ENCODE measurements around the gene SOCS3.

Gene SOCS3

GRCh38 chr17:78390241-78391050, 30.6 kb upstream of the SOCS3 start:
- DNase-seq = no peak

- DNase-seq = no peak
Measured at GRCh38 chr17:78387977-78388941, 28.4 kb upstream of the SOCS3 start.

GRCh38 chr17:78384479-78385175, 24.8 kb upstream of the SOCS3 start:
- no peak for DNase-seq

- DNase-seq = no peak
Measured at GRCh38 chr17:78383725-78384471, 24.0 kb upstream of the SOCS3 start.

GRCh38 chr17:78381601-78382232, 21.8 kb upstream of the SOCS3 start:
- DNase-seq = no peak

- DNase-seq = no peak
Measured at GRCh38 chr17:78380370-78380769, 20.5 kb upstream of the SOCS3 start.

- DNase-seq = no peak
Measured at GRCh38 chr17:78379131-78379491, 19.2 kb upstream of the SOCS3 start.

GRCh38 chr17:78378225-78379130, 18.6 kb upstream of the SOCS3 start, which contains the start of gene PGS1:
Gene PGS1, plus strand, starts transcription at chr17:78378649. Its CDS starts 17 bp downstream, at chr17:78378666.
- DNase-seq = peak; percentile 54

GRCh38 chr17:78377858-78378224, 18.0 kb upstream of the SOCS3 start:
- DNase-seq = no peak

GRCh38 chr17:78376161-78376560, 16.3 kb upstream of the SOCS3 start:
- DNase-seq = no peak

- no peak for DNase-seq
Measured at GRCh38 chr17:78375401-78376151, 15.7 kb upstream of the SOCS3 start.

- no peak for DNase-seq
Measured at GRCh38 chr17:78374631-78375274, 14.9 kb upstream of the SOCS3 start.

- no peak for DNase-seq
Measured at GRCh38 chr17:78374189-78374588, 14.3 kb upstream of the SOCS3 start.

GRCh38 chr17:78372841-78373240, 13.0 kb upstream of the SOCS3 start:
- DNase-seq = no peak

GRCh38 chr17:78371056-78371455, 11.2 kb upstream of the SOCS3 start:
- DNase-seq = no peak

GRCh38 chr17:78369791-78370381, 10.0 kb upstream of the SOCS3 start:
- DNase-seq = no peak

- no peak for DNase-seq
Measured at GRCh38 chr17:78368854-78369495, 9.1 kb upstream of the SOCS3 start.

GRCh38 chr17:78368348-78368747, 8.5 kb upstream of the SOCS3 start:
- no peak for DNase-seq

- no peak for DNase-seq
Measured at GRCh38 chr17:78367193-78367592, 7.3 kb upstream of the SOCS3 start.
